PFSK-1 (cell line): ENCODE data around the gene ANAPC13.

Source experiments
- FOXP2 ChIP-seq: optimal IDR thresholded peaks from 2 replicates; pipeline ENCODE3; 2011; ENCODE audit warnings: borderline replicate concordance, control low read depth, inconsistent platforms; ENCODE audit not compliant: insufficient read depth; ENCODE audit errors: extremely low read length, extremely low read depth
- POLR2AphosphoS5 ChIP-seq: IDR thresholded peaks from 2 replicates; pipeline ENCODE4 v1.6.1; 2012; ENCODE audit warnings: low read depth, mild to moderate bottlenecking, control low read depth, low read length, moderate library complexity
- REST ChIP-seq, 2 experiments: IDR thresholded peaks; 2 replicates each; pipeline versions ENCODE4 v1.6.1 to v1.8.0; 2011 to 2012; ENCODE audit warnings: low read depth in 2 of 2, low read length in 2 of 2, control low read depth in 1 of 2, inconsistent platforms in 1 of 2, mild to moderate bottlenecking in 1 of 2, moderate library complexity in 1 of 2; ENCODE audit not compliant: insufficient read depth in 1 of 2
- SIN3A ChIP-seq: IDR thresholded peaks from 2 replicates; pipeline ENCODE4 v1.6.1; 2012; ENCODE audit warnings: mild to moderate bottlenecking, low read length, moderate library complexity, borderline replicate concordance; ENCODE audit not compliant: insufficient read depth
- TAF1 ChIP-seq: IDR thresholded peaks from 2 replicates; pipeline ENCODE4 v1.6.1; 2012; ENCODE audit warnings: low read length, control low read depth, borderline replicate concordance; ENCODE audit not compliant: insufficient read depth

The ANAPC13 gene

GRCh38 chr3:134516905-134517304 lies 31.1 kb upstream of the ANAPC13 start:
- TF ChIP-seq POLR2AphosphoS5 (no peak), REST (IDR thresholded peaks at IDR 0.05; ENCODE audit: insufficient read depth in 1 of 2, low read depth in 2 of 2, low read length in 2 of 2) (no peak), SIN3A (no peak), TAF1 (no peak), FOXP2 (no peak)

GRCh38 chr3:134511500-134511899 lies 25.7 kb upstream of the ANAPC13 start:
- TF ChIP-seq REST (IDR thresholded peaks at IDR 0.05; ENCODE audit: insufficient read depth in 1 of 2, low read depth in 2 of 2, low read length in 2 of 2) (no peak), TAF1 (no peak), SIN3A (no peak), POLR2AphosphoS5 (no peak)

GRCh38 chr3:134505485-134505884 lies 19.7 kb upstream of the ANAPC13 start:
- no peak for TF ChIP-seq FOXP2
- TF ChIP-seq TAF1: no peak
- TF ChIP-seq SIN3A: no peak
- no peak for TF ChIP-seq POLR2AphosphoS5
- no peak for TF ChIP-seq REST (IDR thresholded peaks at IDR 0.05; ENCODE audit: insufficient read depth in 1 of 2, low read depth in 2 of 2, low read length in 2 of 2)

GRCh38 chr3:134504132-134504531 lies 18.3 kb upstream of the ANAPC13 start:
- no peak for TF ChIP-seq POLR2AphosphoS5
- no peak for TF ChIP-seq TAF1
- TF ChIP-seq FOXP2: no peak
- no peak for TF ChIP-seq REST (IDR thresholded peaks at IDR 0.05; ENCODE audit: insufficient read depth in 1 of 2, low read depth in 2 of 2, low read length in 2 of 2)
- no peak for TF ChIP-seq SIN3A

GRCh38 chr3:134503266-134503665 lies 17.5 kb upstream of the ANAPC13 start:
- TF ChIP-seq REST (IDR thresholded peaks at IDR 0.05; ENCODE audit: insufficient read depth in 1 of 2, low read depth in 2 of 2, low read length in 2 of 2): no peak
- no peak for TF ChIP-seq POLR2AphosphoS5
- no peak for TF ChIP-seq SIN3A
- TF ChIP-seq TAF1: no peak
- TF ChIP-seq FOXP2: no peak
